Umbilical cord (tissue), 2 donors: ENCODE data around the gene ZNF470. TPM values are rescaled to one million over a fixed set of nuclear protein-coding genes. Genes with fewer than 3 reads are reported as not detected.
A peak's percentile ranks its signal among the peaks of the same experiment; 100 is the strongest.

Source experiments
- DNase-seq: peaks from one replicate; pipeline ENCODE4 v3.0.0-alpha.2; 2015; ENCODE audit warnings: low spot score
- total RNA-seq: library from RNA; depleted of rRNA; stranded (reverse); fragments of >200 nt; gene quantifications from one replicate; pipeline ENCODE4 v1.2.3, GENCODE V29; 2014; ENCODE audit warnings: low replicate concordance; ENCODE audit not compliant: insufficient read depth

Gene ZNF470
- 12.0 TPM for total RNA-seq

DNA sequence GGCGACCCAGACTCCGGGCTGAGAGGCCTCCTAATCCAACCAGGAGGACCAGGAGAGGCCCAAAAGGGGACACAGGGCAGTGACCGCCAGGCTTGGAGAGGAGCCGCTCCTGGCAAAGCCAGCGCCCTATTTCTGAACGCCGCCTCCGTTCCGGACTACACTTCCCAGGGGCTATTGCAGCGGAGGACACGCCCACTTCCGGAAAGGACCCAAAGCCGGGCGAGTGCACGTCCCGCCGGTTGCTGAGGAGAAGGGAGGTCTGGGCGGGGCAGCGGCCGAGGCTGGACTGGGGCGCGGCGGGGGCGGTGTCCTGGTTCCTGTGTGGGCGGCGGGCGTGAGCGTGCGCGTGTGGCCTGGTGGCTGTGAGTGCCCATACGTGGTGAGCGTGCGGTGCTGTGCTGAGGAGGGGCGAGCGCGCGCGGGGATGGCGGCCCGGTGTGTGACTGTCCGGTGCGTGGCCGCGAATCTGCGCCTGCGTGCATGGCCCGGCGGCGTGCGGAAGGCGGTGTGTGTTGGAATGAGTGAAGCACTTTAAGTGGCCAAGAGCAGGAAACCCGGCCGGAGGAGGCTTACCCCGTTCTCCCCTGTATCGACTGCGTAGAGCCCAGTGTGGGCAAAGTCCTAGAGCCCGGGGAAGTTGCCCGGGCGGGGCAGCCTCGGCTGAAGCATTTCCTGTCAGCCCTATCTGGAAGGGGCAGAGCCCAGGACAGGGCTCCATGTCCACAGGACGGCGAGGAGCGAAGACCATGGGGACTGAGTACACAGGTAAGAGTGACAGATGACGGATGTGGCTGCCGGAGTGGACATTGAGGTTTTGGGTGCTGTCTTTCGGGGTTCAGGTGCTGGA is at the start of gene ZNF470:
ZNF470 (plus strand) TSS at position 195 of the 847 bp plus-strand sequence. CDS start 2,844 bp downstream, outside the sequence.
- peak; percentile 97 for DNase-seq

DNA sequence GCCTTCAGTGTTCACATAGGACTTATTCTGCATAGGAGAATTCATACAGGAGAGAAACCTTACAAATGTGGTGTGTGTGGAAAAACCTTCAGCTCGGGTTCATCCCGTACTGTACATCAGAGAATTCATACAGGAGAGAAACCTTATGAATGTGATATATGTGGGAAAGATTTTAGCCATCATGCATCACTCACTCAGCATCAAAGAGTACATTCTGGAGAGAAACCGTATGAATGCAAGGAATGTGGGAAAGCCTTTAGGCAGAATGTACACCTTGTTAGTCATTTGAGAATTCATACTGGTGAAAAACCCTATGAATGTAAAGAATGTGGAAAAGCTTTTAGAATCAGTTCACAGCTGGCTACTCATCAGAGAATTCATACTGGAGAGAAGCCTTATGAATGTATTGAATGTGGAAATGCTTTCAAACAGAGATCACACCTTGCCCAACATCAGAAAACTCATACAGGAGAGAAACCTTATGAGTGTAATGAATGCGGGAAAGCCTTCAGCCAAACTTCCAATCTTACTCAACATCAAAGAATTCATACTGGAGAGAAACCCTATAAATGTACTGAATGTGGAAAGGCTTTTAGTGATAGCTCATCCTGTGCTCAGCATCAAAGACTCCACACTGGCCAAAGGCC is 41.9 kb upstream of the ZNF470 start:
- no peak for DNase-seq

DNA sequence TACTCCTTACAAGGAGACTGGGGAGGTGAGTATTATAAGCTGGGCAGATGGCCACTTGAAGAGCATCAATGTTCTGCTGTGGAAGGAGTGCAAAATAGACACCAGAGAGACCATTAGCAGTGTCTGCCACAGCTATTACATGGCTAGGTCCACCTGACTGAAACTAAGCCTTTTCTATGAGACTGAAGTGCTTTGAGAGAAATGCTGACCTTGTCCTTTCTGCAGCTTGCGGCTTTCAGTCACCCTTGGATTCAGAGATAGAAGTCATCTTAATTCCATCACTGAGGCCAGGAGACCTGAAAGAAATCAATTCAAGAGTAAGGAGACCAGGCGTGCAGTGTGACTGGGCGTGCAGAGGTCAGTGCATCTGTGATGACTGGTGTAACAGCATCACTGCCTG is 29.8 kb upstream of the ZNF470 start:
- DNase-seq, result no peak

DNA sequence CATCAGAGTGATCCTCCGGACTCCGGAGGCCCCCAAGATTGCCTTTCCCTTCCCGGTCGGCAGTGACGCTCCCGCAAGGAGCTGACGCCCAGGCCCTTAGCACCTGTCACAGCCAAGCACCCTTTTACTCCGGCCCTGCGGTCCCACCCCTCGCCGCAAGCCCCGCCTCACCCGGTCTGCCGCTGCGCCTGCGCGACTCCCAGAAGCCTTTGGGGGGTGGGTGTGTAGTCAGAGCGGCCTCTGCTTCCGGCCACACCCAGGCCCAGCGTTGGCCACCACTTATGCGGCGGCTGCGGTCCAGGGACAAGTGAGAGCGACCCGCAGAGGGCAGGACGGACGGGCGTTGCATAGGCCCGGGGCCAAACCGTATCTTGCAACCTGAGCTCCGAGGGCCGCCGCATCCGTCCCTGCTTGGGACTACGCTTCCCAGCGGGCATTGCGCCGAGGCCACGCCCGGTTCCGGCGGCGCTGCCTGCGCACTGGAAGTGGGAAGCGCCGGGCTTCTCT is 29.0 kb upstream of the ZNF470 start:
- peak; percentile 95 for DNase-seq

DNA sequence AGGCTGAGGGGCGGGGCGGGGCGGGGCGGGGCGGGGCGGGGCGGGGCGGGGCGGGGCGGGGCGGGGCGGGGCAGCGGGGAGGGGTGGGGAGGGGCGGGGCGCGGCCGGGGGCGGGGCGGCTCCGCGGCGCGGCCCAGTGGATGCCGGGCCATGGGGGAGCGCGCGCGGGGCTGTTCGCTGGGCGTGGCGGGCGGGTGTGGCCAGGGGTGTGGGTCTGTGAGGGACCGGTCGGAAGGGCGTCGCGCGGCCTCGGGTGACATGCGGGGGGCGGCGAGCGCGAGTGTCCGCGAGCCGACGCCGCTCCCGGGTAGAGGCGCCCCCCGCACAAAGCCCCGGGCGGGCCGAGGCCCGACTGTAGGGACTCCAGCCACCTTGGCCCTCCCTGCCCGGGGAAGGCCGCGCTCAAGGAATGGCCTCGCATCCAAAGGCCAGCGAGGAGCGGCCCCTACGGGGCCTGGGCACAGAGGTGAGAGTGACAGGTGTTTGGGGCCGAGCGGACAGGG is 28.5 kb upstream of the ZNF470 start, which contains the start of gene ZFP28:
ZFP28 (plus strand) TSS at position 188 of the 503 bp plus-strand sequence; CDS start at position 259, 71 bp downstream.
- no peak for DNase-seq

DNA sequence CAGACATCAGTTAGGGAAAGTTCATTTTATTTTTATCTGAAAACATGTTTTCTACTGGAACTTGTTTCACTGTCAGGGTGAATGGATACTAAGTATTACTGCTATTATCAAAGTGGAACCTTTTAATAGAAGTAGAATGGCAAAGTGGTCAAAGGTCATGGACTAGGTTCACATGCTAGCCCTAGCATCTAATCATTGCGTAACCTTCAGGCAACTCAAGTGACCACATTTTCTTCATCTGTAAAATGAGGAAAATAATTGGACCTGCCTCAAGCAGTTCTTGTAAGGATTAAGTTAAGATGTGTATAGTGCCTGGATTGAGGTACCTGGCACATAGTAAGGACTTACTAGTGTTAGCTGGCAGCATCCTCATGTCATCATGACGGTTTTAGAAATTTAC is 23.5 kb upstream of the ZNF470 start:
- DNase-seq, result no peak

DNA sequence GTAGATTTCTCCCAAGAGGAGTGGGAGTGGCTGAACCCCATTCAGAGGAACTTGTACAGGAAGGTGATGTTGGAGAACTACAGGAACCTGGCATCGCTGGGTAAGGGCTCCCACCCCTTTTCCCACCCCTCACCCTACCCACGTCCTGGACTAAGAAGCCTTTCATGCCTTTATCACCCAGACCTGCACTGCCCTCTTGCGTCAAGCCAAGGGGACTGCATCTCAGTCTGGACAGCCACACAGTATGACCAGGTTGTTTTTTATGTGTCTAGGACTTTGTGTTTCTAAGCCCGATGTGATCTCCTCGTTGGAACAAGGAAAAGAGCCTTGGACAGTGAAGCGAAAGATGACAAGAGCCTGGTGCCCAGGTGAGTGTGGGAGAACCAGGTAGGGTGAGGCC is 19.7 kb upstream of the ZNF470 start:
- no peak for DNase-seq

DNA sequence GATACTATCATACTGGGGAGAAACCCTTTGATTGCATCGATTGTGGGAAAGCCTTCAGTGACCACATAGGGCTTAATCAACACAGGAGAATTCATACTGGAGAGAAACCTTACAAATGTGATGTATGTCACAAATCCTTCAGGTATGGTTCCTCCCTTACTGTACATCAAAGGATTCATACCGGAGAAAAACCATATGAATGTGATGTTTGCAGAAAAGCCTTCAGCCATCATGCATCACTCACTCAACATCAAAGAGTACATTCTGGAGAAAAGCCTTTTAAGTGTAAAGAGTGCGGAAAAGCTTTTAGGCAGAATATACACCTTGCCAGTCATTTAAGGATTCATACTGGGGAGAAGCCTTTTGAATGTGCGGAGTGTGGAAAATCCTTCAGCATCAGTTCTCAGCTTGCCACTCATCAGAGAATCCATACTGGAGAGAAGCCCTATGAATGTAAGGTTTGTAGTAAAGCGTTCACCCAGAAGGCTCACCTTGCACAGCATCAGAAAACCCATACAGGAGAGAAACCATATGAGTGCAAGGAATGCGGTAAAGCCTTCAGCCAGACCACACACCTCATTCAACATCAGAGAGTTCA is 12.9 kb upstream of the ZNF470 start:
- DNase-seq, result no peak

DNA sequence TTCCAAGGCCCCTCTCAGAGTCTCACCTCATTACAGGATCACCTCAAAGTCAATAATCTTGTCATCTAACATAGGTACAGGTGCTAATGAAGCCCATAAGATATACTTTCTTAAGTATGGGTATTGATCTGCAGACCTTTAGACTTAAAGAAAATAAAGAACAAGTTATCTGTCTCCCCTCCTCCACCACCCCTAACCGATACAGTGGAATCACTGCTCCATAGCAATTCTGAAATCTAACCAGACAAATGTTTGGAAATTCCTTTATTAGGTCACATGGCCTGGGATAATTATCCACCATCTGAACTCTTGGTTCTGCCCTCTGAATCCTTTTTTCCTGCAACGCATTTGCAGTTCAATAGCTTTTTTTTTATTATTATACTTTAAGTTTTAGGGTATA is 4.5 kb upstream of the ZNF470 start:
- DNase-seq, result no peak

DNA sequence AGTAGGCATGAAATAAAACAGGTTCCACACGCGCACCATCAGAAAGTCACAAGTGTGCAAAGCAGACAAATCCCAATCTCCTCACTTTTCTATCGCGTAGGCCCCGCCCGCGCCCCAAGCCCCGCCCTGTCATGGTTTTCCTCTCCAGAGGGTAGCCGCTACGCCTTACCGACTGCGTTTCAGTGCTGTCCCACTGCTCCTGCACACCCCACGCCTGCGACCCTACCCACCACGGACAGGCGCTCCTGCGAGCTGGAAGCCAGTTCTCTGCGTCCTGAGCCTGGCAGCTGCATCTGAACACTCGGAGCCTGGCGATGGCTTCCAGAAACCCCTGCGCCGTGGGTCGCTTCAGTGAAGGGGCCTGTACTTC is 379 bp upstream of the ZNF470 start:
- no peak for DNase-seq

DNA sequence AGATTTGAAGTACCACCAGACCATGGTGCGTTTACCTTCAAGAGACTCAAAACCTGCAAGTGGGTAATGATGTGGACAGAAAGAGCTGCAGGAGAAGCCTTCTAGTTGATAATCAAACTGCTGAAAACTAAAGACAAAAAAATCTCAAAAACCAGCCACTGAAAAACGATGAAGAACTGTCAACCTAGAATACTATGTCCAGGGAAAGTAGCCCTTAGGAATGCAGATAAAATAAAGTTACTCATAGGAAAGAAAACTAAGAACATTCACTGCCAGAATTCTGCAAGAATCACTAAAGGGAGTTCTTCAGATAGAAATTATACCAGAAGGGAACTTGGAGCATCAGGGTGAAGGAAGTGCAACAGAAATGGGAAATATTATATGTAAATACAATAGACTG is 5.3 kb downstream of the ZNF470 start:
- no peak for DNase-seq

DNA sequence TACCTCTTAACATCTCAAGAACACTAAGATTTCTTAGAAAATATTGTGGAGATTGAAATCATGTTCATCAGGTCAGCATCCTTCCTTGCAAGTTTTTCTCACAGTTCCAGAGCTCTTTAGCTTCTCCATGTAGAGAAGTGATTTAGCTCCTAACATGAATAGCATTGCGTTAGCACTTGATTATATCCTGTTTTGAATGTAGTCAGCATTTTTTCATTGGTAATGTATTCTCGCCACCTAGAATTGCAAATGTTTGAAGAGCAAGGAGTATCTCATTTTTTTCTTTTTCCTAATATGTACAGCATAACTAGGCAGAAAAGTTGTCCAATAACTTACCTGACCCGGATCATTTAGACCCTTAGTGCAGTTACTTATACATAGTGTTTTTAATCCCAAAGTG is 6.6 kb downstream of the ZNF470 start:
- no peak for DNase-seq

DNA sequence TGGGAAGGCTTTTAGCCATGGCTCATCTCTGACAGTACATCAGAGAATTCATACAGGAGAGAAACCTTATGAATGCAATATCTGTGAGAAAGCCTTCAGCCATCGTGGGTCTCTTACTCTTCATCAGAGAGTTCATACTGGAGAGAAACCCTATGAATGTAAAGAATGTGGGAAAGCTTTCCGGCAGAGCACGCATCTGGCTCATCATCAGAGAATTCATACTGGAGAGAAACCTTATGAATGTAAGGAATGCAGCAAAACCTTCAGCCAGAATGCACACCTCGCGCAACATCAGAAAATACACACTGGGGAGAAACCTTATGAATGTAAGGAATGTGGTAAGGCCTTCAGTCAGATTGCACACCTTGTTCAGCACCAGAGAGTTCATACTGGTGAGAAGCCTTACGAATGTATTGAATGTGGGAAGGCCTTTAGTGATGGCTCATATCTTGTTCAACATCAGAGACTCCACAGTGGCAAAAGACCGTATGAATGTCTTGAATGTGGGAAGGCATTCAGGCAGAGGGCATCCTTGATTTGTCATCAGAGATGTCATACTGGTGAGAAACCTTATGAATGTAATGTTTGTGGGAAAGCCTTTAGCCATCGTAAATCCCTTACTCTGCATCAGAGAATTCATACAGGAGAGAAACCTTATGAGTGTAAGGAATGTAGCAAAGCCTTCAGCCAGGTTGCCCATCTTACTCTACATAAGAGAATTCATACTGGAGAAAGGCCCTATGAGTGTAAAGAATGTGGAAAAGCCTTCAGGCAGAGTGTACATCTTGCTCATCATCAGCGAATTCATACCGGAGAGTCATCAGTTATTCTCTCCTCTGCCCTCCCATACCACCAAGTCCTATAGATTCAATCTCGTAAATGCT is 10.7 kb downstream of the ZNF470 start:
- DNase-seq, result no peak

DNA sequence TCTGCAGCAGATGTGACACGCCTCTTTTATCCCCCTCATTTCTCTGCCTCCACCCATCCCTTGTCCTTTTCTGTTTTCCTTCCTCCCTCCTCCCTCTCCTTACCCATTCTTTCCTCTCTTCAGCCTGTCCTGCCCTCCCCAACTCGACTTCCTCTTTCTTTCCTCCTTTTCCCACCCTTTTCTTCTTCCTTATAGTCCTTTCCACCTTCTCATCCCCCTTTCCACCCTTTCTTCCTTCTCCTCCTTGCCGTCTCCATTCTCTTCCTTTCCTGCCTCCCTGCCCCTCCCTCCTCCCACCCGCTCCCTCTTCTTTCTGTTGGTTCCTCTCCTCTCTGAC is 27.1 kb downstream of the ZNF470 start:
- no peak for DNase-seq

DNA sequence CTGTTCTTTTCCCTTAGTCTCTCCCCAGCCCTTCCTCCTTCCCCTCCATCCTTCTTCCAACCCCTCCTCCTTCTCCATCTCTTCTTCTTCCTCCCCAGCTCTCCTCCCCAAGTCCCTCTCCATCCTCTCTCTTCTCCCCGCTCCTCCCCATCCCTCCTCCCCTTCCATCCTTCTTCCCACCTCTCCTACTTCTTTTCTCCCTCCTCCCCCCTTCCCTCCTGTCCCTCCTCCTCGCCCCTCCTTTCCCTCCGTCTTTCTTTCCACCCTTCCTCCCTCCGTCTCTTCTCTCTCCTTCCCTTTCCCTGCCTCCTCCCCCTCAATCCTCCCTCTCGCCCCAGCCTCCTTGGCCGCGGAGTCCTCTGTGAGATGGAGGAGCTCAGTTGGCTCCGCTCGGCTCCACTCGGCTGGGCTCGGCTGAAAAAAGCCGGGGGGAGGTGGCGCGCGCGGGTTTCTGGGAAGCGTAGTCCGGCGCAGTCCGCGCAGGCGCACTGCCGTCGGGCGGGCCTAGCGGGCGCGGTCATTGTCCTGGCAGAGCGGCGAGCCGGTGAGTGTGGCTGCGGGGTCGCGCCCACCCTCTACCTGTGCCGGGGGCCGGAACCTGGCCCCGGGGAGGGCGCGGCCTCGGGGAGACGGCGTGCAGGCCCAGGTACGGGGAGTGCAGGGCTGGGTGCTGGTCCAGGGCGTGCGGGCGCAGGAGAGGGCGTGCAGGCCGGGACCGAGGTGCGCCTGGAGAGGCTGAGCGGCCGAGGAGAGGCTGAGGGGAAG is 27.7 kb downstream of the ZNF470 start, which contains the start of gene ZNF71:
ZNF71 (plus strand) TSS at position 520 of the 765 bp plus-strand sequence. CDS start 6,257 bp downstream, outside the sequence.
- peak; percentile 92 for DNase-seq

DNA sequence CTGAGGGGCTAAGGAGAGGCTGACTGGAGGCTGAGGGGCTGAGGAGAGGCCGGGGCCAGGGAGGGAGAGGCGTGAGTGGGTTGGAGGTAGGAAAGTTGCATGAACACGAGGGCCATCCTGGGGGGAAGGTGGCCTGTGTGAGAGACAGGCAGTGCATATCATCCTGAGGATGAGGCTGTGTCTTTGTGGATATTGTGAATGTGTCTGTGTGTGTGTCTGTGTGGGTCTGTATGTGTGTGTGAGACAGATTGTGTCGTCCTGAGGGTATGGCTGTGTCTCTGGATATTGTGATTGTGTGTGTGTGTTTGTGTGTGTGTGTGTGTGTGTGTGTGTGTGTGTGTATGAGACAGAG is 28.3 kb downstream of the ZNF470 start:
- DNase-seq, result no peak

DNA sequence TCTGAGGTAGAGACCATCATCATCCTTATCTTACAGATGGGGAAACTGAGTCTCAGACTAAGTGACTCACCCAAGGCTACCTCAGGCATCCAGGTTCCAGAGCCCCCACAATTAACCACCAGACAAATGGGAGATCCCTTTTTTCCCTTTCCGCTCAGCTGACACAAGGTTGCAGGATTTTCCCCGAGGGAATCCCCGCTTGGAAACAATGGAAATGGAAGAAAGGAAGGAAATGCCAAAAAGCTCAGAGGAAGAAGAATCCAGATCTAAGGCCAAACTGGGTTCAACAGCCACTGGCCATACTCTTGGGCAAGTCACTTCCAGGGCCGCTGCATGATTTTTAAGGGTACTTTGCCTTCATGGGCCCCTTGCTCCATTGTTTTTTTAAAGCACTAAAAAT is 29.4 kb downstream of the ZNF470 start:
- no peak for DNase-seq

DNA sequence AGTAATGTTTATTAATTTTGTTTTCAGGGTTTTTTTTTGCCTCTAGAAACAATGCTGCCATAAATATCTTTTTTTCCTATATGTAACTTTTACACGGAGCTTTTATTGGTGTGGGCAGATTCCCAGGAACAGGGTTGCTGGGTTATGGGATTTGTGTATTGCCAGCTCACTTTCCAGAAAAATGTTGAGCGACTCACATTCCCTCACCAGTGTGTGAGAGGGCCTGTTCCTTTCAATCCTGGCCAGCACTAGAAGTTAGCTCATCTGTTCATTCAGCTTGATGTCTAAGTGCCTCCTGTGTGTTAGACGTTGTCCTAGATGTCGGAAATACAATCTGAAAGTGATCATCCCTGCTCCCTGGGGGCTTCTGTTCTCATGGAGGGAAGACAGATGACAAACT is 30.4 kb downstream of the ZNF470 start:
- no peak for DNase-seq

DNA sequence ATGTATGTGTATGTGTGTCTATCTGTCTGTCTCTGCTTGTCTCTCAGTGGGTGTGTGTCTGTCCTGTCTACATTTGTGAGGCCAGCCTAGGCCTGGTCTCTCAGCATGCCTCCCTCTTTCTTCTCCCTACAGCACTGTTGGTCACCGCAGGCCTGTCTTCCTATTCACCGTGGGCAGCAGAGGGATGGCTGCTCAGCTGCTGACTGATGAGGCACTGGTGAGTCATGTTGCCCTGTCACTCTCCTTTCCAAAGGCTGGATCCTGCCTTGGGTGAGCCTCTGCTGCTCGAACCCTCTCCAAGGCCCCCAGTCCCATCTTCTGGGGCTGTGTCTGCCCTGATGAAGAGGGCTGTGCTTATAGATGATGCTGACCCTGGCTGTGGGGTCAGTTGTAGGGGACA is 34.1 kb downstream of the ZNF470 start:
- DNase-seq, result no peak

DNA sequence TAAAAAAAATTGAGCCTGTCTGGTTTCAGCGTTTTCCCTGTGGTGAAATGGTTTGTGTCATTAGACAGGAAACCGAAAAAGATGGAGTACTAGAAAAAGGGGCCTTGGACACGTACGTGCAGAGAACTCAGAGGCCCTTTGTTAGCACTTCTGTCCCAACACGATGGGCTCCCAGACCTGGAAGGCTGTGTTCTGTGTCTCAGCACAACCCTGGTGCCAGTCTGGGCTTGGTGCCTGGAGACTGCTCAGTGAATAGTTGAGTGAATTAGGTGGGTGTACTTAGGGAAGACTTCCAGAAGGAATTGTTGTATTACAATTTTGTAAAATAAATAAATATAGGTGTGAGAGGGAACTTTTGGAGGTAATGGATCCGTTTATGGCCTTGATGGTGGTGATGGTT is 36.6 kb downstream of the ZNF470 start:
- DNase-seq, result no peak
